HL-60 (cell line): ENCODE data around the gene CARD14.

ENCODE experiments used
- POLR2AphosphoS5 ChIP-seq: IDR thresholded peaks from 2 replicates; pipeline ENCODE4 v1.6.1; 2012; ENCODE audit warnings: low read depth
- SPI1 ChIP-seq: IDR thresholded peaks from 2 replicates; pipeline ENCODE4 v1.6.1; 2012; ENCODE audit warnings: low read depth, mild to moderate bottlenecking, borderline replicate concordance
- TF ChIP-seq, protein P1 (sequence below): IDR thresholded peaks from one replicate; pipeline ENCODE4 v1.5.1; 2011; ENCODE audit warnings: low read length, control low read depth, inconsistent platforms; ENCODE audit not compliant: insufficient read depth

DNA sequence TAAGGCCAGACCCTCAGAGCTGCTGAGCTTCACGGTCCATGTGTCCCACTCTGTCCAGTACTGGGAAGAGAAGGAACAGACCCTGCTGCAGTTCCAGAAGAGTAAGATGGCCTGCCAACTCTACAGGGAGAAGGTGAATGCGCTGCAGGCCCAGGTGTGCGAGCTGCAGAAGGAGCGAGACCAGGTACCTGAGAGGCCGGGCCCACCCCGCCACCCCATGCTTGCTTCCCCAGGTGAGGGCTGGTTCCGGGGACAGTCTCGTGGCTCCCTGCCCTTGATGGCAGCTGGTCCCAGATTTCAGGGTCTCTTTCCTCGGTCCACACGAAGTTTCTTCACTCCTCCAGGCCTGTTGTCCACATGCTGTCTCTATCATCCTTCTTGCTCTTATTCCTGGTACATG is 20.9 kb downstream of the CARD14 start:
- TF ChIP-seq, protein P1, sequence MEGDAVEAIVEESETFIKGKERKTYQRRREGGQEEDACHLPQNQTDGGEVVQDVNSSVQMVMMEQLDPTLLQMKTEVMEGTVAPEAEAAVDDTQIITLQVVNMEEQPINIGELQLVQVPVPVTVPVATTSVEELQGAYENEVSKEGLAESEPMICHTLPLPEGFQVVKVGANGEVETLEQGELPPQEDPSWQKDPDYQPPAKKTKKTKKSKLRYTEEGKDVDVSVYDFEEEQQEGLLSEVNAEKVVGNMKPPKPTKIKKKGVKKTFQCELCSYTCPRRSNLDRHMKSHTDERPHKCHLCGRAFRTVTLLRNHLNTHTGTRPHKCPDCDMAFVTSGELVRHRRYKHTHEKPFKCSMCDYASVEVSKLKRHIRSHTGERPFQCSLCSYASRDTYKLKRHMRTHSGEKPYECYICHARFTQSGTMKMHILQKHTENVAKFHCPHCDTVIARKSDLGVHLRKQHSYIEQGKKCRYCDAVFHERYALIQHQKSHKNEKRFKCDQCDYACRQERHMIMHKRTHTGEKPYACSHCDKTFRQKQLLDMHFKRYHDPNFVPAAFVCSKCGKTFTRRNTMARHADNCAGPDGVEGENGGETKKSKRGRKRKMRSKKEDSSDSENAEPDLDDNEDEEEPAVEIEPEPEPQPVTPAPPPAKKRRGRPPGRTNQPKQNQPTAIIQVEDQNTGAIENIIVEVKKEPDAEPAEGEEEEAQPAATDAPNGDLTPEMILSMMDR = no peak
- TF ChIP-seq SPI1 (no peak), POLR2AphosphoS5 (no peak)
